SK-N-MC (cell line): ENCODE results near the gene MYO18B.

Source experiments
- EZH2 ChIP-seq: fragments of 200-600 bp; sonication (generic); IDR thresholded peaks from one replicate; pipeline ENCODE4 v1.6.1; 2017; ENCODE audit warnings: antibody characterized with exemption
- POLR2AphosphoS5 ChIP-seq: IDR thresholded peaks from 2 replicates; pipeline ENCODE4 v1.6.1; 2012; ENCODE audit warnings: mild to moderate bottlenecking, low read depth, low read length, borderline replicate concordance

- TF ChIP-seq EZH2 (no peak), POLR2AphosphoS5 (no peak)
Observed at GRCh38 chr22:25762147-25762546, 20.2 kb downstream of the MYO18B start.
